ENCODE data around the gene MISP. TPM values are rescaled to one million over a fixed set of nuclear protein-coding genes. Genes with fewer than 3 reads are reported as not detected.

Gene MISP
- total and polyA plus RNA-seq, 2 of the 13 experiments (the other 11 are each of a cell fraction or from before 2014, with no cell fraction given), result 0.67 to 1.3 TPM

- TF ChIP-seq RAD21 (CRISPR knock-in tag; IDR thresholded peaks at IDR 0.05) (peak; percentile 22; the same call in 1 of the 2 replicates), HNF4A (CRISPR knock-in tag; IDR thresholded peaks at IDR 0.05) (peak; percentile 62), ZNF784 (CRISPR knock-in tag; IDR thresholded peaks at IDR 0.05; ENCODE audit: borderline replicate concordance) (no peak), EED (CRISPR knock-in tag; IDR thresholded peaks at IDR 0.05) (0 out of 2 replicates have a peak, but pooled peaks have one; percentile 31), ZC3H4 (CRISPR knock-in tag; IDR thresholded peaks at IDR 0.05; ENCODE audit: borderline replicate concordance) (no peak), EZH2 (conservative IDR thresholded peaks at IDR 0.05; ENCODE audit: low read depth, low read length) (no peak), ZBTB42 (CRISPR knock-in tag; IDR thresholded peaks at IDR 0.05) (no peak), UBTF (CRISPR knock-in tag; IDR thresholded peaks at IDR 0.05) (peak; percentile 59), ISL2 (CRISPR knock-in tag; IDR thresholded peaks at IDR 0.05) (peak; percentile 68), ZNF775 (CRISPR knock-in tag; IDR thresholded peaks at IDR 0.05; ENCODE audit: borderline replicate concordance) (no peak), ZSCAN25 (CRISPR knock-in tag; IDR thresholded peaks at IDR 0.05) (peak; percentile 77), NCOA5 (CRISPR knock-in tag; IDR thresholded peaks at IDR 0.05) (no peak), LRRFIP1 (CRISPR knock-in tag; conservative IDR thresholded peaks at IDR 0.05) (no peak), ZNF614 (CRISPR knock-in tag; IDR thresholded peaks at IDR 0.05; ENCODE audit: borderline replicate concordance) (no peak), ZNF350 (CRISPR knock-in tag; IDR thresholded peaks at IDR 0.05; ENCODE audit: borderline replicate concordance, low read depth) (peak; percentile 65), POLR2AphosphoS2 (IDR thresholded peaks at IDR 0.05; ENCODE audit: low read depth, low read length) (no peak), KDM3A (CRISPR knock-in tag; IDR thresholded peaks at IDR 0.05; ENCODE audit: low read depth) (0 out of 2 replicates have a peak, but pooled peaks have one; percentile 31), GATAD2A (CRISPR knock-in tag; IDR thresholded peaks at IDR 0.05) (peak; percentile 71), CREM (IDR thresholded peaks at IDR 0.05) (no peak), CREM (CRISPR knock-in tag; IDR thresholded peaks at IDR 0.05) (no peak)
- TF ChIP-seq, protein P1, sequence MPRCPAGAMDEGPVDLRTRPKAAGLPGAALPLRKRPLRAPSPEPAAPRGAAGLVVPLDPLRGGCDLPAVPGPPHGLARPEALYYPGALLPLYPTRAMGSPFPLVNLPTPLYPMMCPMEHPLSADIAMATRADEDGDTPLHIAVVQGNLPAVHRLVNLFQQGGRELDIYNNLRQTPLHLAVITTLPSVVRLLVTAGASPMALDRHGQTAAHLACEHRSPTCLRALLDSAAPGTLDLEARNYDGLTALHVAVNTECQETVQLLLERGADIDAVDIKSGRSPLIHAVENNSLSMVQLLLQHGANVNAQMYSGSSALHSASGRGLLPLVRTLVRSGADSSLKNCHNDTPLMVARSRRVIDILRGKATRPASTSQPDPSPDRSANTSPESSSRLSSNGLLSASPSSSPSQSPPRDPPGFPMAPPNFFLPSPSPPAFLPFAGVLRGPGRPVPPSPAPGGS (CRISPR knock-in tag; IDR thresholded peaks at IDR 0.05), result peak; percentile 61; the same call in 1 of the 2 replicates
- TF ChIP-seq, protein P2, sequence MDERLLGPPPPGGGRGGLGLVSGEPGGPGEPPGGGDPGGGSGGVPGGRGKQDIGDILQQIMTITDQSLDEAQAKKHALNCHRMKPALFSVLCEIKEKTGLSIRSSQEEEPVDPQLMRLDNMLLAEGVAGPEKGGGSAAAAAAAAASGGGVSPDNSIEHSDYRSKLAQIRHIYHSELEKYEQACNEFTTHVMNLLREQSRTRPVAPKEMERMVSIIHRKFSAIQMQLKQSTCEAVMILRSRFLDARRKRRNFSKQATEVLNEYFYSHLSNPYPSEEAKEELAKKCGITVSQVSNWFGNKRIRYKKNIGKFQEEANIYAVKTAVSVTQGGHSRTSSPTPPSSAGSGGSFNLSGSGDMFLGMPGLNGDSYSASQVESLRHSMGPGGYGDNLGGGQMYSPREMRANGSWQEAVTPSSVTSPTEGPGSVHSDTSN (CRISPR knock-in tag; IDR thresholded peaks at IDR 0.05), result no peak
These were observed 31.4 kb downstream of the MISP start (continued) for GRCh38 chr19:782185-782877.

Data from HepG2 (cell line).